Liver (tissue), 3 donors: ENCODE measurements around the gene IGLON5.

Experiments
- CTCF ChIP-seq: fragments of 150-350 bp; IDR thresholded peaks from 2 replicates; pipeline ENCODE4 v1.5.1; 2017; ENCODE audit warnings: improper control_type of control experiment, low read depth, low read length; ENCODE audit not compliant: missing input control
- EGR1 ChIP-seq, 2 donors: IDR thresholded peaks; 2 replicates each; pipeline ENCODE4 v1.6.1; 2016 to 2018; ENCODE audit warnings: antibody characterized with exemption in 2 of 2, low read depth in 2 of 2
- GABPA ChIP-seq, 2 donors: IDR thresholded peaks in 1 of 2; conservative IDR thresholded peaks in 1 of 2; 2 replicates each; pipeline ENCODE4 v1.6.1; 2016; ENCODE audit warnings: antibody characterized with exemption in 2 of 2, mild to moderate bottlenecking in 1 of 2, moderate library complexity in 1 of 2
- HNF4G ChIP-seq: IDR thresholded peaks from 2 replicates; pipeline ENCODE4 v1.6.1; 2016; ENCODE audit warnings: antibody characterized with exemption
- JUND ChIP-seq, 2 donors: IDR thresholded peaks; 2 replicates each; pipeline ENCODE4 v1.6.1; 2016; ENCODE audit warnings: antibody characterized with exemption in 2 of 2
- MAX ChIP-seq: IDR thresholded peaks from 2 replicates; pipeline ENCODE4 v1.6.1; 2016; ENCODE audit warnings: antibody characterized with exemption
- NR2F2 ChIP-seq: IDR thresholded peaks from 2 replicates; pipeline ENCODE4 v1.6.1; 2016; ENCODE audit warnings: antibody characterized with exemption
- RAD21 ChIP-seq, 2 donors: IDR thresholded peaks; 2 replicates each; pipeline ENCODE4 v1.6.1; 2016; ENCODE audit warnings: antibody characterized with exemption in 2 of 2, mild to moderate bottlenecking in 2 of 2
- REST ChIP-seq: IDR thresholded peaks from 2 replicates; pipeline ENCODE4 v1.6.1; 2016; ENCODE audit warnings: antibody characterized with exemption, mild to moderate bottlenecking
- RXRA ChIP-seq, 2 donors: IDR thresholded peaks; 2 replicates each; pipeline ENCODE4 v1.6.1; 2017 to 2018; ENCODE audit warnings: antibody characterized with exemption in 2 of 2, mild to moderate bottlenecking in 1 of 2
- SP1 ChIP-seq: IDR thresholded peaks from 2 replicates; pipeline ENCODE4 v1.6.1; 2018; ENCODE audit warnings: antibody characterized with exemption, mild to moderate bottlenecking
- TAF1 ChIP-seq: conservative IDR thresholded peaks from 2 replicates; pipeline ENCODE4 v1.6.1; 2016; ENCODE audit warnings: antibody characterized with exemption, mild to moderate bottlenecking
- YY1 ChIP-seq: IDR thresholded peaks from 2 replicates; pipeline ENCODE4 v1.6.1; 2016; ENCODE audit warnings: antibody characterized with exemption, mild to moderate bottlenecking
- TF ChIP-seq, protein P1 (sequence below): IDR thresholded peaks from 2 replicates; pipeline ENCODE4 v1.6.1; 2016; ENCODE audit warnings: antibody characterized with exemption
- donor health status: healthy.
- donor health status: healthy.

GRCh38 chr19:51337141-51337860, 25.9 kb downstream of the IGLON5 start:
- TF ChIP-seq RAD21 (IDR thresholded peaks at IDR 0.05) (no peak), CTCF (no peak), JUND (IDR thresholded peaks at IDR 0.05) (no peak), MAX (no peak), EGR1 (IDR thresholded peaks at IDR 0.05; ENCODE audit: low read depth in 2 of 2) (no peak), RXRA (IDR thresholded peaks at IDR 0.05) (no peak), SP1 (no peak), YY1 (no peak), NR2F2 (no peak), GABPA (IDR thresholded peaks at IDR 0.05 in 1 of 2, conservative IDR thresholded peaks at IDR 0.05 in 1 of 2) (no peak), HNF4G (no peak), TAF1 (no peak), REST (no peak)
- TF ChIP-seq, protein P1, sequence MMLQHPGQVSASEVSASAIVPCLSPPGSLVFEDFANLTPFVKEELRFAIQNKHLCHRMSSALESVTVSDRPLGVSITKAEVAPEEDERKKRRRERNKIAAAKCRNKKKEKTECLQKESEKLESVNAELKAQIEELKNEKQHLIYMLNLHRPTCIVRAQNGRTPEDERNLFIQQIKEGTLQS, result no peak
